CD4-positive, alpha-beta T cell treated with Interleukin-15 for 4 hours (primary cell): Measurements from ENCODE around the gene DSE.
"Not testable (repeated sequence)": the region's sequence is repeated elsewhere in the genome, so short reads cannot be mapped to it uniquely, and the experiment has no call there.

Experiments used
- DNase-seq: peaks from one replicate; pipeline ENCODE4 v3.0.0-alpha.2; 2020; ENCODE audit warnings: low spot score

Gene DSE

DNA sequence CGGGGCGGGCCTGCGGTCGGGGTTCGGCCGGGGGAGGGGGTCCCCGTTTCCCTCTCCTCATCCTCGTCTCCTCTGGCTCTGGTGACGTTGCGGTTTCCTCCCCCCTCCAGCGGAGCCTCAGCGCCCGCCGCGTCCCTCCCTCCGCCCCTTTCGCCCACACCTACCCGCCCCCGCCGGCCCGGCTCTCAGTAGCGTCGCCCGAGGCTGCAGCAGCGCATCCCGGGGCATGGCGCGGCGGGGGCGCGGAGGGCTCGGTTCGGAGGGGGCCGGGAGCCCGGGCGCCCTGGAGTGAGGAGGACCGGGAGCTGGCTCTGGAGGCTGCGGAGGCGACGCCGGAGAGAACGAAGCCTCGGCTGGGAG, at the start of gene DSE:
TSS of gene DSE (plus strand) at position 188 of the 360 bp plus-strand sequence. CDS start 28,304 bp downstream, outside the sequence.
- DNase-seq, result peak; percentile 54

DNA sequence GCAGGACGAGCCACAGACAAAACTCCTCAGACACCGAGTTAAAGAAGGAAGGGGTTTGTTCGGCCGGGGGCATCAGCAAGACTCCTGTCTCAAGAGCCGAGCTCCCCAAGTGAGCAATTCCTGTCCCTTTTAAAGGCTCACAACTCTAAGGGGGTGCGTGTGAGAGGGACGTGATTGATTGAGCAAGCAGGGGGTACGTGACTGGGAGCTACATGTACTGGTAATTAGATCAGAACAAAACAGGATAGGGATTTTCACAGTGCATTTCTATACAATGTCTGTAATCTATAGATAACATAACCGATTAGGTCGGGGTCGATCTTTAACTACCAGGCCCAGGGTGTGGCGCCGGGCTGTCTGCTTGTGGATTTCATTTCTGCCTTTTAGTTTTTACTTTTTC, 48.8 kb upstream of the DSE start:
- DNase-seq, result not testable (repeated sequence)

DNA sequence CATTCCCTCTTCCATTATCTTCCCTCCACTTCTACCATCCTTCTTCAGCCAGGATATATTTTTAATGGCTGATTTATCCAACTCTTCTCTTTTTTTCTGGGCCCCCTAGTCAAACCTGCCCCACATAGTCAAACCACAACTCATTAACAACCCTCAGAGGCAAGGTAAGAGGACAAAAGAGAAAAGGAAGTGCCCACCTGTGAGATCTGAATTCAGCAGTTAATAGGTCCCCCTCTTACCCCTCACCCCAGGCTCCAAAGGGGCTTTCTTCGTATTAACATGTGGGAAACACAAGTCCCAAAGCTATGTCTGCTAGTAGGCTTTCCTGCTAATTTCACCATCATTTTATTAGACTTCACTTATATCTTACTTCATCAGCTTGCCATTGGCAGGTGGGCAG, 46.9 kb upstream of the DSE start:
- DNase-seq, result no peak

DNA sequence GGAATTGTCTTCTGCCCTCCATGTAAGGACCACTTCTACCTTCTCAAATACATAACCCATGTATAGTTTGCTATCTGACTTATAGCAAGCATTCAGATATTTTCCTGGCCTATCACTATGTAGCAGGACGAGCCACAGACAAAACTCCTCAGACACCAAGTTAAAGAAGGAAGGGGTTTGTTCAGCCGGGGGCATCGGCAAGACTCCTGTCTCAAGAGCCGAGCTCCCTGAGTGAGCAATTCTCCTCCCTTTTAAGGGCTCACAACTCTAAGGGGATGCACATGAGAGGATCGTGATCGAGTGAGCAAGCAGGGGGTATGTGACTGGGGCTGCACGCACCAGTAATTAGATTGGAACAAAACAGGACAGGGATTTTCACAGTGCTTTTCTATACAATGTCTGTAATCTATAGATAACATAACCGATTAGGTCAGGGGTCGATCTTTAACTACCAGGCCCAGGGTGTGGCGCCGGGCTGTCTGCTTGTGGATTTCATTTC, 45.1 kb upstream of the DSE start:
- not testable (repeated sequence) for DNase-seq

DNA sequence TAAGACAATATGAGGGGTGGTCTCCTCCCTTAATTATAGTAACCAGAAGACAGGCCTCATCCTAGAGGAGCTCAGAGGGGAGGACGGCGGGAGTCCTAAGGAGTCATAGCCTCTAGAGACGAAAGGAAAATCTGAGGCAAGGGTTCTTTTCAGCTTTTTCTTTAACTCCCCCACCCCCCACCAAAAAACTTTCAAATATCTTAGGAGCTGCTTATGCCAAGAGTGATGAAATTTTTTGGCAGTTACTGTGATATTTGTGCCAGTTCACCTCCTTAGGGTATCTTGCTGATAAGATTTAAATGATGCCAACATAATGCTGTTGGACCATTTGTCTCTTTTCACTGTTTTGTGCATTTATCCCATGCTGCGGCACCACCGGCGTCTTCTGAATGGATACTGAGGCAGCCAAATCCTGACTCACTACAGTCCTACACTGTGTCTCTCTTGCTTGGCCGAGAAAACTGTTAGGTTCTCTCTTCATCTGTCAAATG, 44.5 kb upstream of the DSE start:
- DNase-seq, result no peak

DNA sequence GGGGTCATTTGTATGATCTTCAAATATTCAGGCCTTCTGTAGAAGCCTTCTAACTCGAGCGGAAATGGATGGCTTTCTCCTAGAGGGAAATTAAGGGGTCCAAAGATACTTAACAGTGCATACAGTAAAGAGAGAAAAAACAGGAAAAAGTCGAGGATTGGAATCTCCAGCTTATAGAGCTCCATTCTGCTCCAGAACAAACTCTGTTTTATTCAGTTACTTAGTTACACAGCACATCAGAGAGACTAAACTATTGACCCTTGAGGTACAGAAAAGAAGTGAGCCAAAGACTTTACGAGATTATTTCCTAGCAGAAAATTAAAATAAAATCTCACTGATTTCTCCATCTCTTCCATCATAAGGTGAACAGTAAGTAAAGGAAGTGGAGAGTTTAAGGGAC, 43.8 kb upstream of the DSE start:
- DNase-seq, result no peak

DNA sequence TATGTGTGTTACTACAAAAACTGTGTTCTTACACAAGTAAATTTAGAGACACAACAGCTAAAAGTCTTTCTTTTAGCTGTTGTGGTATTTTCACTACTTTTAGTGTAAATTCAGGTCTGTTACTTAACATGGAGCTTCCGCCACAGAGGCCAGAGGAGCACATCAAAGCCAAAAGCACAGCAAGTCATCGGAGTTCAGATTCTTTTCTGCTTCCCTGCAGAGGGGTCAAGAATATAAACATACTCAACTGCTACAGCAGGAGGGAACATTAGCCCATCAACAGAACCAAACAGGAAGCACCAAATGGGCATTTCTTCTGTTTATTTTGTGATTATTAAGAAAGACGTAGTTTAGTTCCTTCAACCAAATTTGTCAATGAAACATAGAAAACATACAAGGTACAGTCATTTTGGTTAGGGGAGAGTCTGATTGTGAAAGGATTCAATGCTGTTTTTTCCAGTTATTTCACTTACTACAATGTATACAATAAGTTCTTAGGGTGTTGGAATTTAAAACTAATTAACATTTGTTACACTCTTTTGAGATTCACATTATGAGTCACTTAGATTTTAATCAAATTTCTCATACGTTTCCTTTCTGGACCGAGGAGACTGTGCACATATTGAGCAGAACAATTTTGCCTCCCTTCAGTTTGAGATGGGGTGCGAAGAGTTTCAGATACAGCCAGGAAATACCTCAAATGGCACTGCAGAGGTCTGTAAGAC, 42.8 kb upstream of the DSE start:
- DNase-seq, result no peak

DNA sequence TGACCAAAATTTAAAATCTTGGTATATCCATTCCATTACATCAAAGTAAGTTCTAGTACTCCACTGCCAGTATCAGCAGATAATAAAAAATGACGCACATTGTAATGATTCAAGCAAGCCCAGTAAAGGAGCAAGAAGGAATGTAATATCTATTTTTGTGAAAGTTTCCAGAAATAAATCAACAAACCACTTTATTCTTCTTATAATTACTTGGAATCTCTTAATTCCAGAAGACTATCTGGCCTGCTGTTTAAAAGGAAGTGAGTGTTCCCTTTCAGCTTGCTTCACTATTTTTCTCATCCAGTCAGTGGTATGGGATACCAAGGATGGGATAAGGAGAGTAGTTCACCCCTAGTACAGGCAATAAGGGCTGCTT, 42.2 kb upstream of the DSE start:
- no peak for DNase-seq

DNA sequence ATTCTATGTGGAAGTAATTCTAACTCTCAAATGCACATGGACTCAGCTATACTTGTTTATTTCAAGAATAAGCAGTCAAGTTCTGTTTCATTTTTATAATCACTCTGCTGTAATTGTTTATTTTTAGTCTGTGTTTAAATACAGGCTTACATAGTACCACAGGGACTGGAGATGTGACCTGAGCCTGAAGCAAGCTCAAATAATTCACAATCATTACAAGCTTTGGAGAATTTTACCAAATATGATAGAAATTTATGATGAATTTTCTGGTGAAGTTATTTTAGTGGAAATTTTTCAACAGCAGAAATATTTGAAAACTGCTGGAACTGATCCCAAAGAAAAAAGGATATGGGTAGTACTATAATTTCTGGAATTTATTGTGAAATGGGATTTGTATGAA, 41.6 kb upstream of the DSE start:
- DNase-seq, result no peak

DNA sequence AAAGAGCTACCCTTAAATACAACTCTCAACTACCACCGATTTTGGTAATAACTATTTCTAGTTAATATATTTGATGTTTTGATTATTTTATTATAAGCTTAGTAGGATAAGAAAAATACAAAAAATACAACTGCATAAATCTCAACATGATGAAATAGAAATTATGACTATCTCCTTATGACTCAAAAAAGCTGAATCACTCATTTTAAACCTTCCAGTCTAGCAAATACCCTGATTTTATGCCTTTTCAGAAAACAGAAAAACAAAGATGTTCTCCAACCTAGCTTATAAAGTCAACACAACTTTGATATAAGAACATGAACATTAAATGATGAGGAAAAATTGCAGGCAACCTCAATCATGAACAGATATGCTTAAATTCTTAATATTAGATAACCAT, 40.2 kb upstream of the DSE start:
- DNase-seq, result no peak

DNA sequence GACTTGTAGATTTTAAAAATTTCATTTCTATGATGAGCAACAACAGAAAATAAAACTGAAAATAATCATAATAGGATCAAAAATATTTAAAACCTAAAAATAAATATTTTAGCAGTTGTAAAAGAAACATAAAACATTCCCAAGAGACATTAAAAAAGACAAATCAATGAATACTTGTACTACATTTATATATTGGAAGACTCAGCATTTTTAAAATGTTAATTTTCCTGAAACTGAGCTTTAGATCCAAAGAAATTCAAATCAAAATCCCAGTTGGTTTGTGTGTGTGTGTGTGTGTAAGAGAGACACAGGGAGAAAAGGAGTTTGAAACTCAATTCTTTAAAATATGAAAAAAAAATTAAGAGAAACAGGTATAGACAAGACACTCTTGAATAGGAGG, 38.7 kb upstream of the DSE start:
- no peak for DNase-seq

DNA sequence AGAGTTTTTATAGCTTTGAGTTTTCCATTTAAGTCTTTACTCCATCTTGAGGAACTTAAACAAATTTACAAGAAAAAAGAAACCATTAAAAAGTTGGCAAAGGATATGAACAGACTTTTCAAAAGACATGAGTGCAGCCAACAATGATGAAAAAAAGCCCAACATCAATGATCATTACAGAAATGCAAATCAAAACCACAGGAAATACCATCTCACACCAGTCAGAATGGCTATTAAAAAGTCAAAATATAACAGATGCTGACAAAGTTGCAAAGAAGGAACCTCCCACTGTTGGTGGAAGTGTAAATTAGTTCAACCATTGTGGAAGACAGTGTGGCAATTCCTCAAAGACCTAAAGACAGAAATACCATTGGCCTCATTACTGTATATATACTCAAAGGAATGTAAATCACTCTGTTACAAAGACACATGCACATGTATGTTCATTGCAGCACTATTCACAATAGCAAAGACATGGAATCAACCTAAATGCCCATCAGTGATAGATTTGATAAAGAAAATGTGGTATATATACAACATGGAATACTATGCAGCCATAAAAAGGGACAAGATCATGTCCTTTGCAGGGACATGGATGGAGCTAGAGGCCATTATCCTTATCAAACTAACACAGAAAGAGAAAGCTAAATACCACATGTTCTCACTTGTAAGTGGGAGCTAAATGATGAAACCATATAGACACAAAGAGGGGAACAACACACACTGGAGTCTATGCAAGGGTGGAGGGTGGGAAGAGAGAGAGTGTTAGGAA, 35.9 kb upstream of the DSE start:
- DNase-seq, result not testable (repeated sequence)

DNA sequence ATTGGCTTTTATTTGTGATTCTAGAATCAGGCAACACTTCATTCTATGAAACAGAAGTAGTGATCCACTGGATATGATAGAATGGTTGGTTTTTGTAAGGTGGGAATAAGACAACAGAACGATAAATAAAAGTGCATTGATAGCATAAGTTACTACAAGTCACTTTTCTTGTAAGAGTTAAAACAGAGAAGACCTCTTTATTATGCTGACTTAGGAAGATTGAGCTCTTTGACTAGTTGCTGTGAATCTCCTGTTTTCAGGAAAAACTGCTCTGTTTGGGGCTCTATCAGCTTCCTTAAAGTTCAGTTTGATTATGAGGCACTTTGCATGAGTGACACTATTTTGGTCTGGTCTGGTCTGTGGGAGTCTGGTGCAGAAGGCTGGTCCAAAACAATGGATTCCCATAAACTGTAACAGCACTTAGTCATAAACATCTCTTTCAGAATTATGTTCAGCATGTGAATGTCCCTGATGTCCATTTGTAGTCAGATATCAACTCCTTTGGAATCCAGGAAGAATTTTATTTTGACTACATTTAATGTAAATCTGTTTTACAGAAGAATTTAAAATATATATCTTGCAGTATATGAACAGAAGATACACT, 35.0 kb upstream of the DSE start:
- no peak for DNase-seq

DNA sequence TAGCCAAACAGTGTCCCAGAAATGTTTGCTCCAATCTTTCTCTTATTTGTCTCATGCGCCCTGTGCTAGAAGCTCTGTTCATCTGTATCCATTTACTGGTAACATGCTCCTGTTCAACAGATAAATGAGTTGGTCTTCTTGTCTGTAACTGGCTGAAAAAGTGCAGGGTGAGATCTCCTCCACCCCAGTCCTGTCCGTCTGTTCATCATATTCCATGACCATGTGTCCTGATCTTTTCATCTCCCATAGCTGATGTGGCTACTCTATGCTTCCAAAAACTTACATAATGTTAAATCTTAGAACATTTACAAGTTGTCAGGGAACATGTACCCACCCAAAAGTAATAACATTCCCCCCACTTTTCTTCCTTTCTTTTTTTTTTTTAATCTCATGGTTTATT, 31.8 kb upstream of the DSE start:
- no peak for DNase-seq

DNA sequence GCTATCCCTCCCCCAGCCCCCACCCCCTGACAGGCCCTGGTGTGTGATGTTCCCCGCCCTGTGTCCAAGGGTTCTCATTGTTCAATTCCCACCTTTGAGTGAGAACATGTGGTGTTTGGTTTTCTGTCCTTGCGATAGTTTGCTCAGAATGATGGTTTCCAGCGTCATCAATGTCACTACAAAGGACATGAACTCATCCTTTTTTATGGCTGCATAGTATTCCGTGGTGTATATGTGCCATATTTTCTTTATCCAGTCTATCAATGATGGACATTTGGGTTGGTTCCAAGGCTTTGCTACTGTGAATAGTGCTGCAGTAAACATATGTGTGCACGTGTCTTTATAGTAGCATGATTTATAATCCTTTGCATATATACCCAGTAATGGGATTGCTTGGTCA, 30.1 kb upstream of the DSE start:
- DNase-seq, result not testable (repeated sequence)

DNA sequence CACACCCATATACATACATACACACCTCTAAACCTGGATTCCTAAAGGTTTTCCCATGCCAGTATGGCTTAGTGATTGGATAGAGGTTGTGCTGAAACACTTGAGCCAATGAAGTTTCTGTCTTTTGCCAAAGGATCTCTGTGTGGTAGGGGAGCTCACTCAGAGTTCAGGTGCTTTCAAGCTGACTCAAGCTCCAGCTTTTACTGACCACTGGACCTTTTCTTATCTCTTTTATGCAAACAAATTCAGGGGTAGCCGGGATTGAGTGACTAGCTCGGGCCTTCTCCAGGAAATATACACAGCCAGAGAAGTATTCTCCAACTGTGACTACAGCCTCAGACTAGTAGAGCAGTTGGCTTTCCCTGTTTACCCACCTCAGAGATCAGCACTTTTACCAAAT, 21.5 kb upstream of the DSE start:
- no peak for DNase-seq

DNA sequence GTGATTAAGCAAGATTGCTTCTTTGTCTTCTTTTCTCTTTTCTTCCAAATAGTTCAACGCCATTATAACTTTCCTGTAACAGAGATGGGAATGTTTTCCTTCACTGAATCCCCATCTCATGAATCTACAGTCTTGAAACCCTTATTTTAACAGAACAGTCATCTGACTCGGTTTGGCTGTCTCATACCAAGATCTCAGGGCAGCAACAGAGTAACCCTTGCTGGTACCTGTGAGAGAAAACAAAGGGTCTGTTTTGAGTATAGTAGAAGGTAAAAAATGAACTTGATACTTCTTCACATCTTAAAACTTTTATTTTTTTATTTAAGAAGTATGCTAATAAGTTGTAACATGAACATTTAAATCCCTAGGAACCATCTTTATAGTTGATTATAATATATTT, 19.6 kb upstream of the DSE start:
- no peak for DNase-seq

DNA sequence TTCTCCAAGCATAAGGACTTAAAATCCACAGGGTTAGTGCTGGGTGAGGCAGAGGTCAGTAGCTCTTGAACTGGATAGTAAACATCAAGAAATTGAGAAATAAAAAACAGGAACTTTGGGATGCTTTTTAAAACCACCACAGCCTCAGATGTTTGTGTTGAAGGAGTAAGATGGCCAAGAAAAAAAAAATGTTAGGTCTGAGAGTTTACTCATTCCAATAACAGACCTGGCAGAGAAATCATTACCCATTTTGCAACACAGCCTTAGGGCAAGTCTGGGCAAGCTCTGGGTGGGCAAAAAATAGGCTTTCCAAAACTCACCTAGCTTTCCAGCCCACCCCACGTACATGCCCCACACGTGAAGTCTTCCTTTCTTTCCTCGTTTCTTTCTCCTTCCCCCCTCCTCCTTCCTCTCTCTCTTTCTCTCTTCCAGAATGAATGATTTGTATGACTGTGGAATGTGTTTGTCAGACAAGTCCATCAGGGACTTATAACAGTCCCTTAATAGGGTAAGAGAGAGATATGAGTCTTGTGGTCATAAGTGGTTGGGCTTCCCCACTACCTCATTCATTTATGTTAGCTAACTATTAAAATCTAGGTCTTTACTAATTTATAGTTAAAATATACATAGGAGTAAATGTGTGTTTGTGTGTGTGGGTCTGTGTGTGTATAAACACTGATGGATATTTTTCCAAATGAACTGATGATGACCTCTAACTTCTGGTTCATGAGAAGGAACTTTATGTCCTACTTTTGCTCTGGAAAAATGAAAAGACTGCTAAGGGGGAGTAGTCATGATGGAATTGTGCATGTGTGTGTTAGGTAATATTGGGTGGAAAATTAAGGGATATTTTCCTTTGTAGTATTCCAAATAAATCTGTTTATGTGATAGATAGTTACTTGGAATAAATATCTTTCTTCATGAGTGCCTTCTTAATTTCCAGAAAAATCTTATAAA, 18.0 kb upstream of the DSE start:
- DNase-seq, result no peak

DNA sequence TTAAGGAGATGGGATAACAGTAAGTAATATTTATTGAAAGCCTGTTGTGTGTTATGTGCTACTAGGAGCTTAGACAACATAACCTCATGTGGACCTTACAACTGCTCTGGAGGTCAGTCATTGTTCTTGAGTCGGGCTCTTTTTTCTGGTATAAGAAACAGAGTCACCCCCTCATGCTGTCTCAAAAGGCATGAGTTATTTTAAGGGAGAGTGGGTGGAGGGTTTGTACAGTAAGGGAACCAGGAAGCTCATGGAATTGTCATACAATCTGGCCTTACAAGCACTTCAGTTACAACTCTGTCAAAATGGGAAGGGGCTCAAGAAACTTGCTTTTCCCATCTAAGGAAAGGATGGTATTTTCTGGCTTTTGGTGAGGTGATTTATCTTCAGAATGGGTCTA, 16.5 kb upstream of the DSE start:
- DNase-seq, result no peak

DNA sequence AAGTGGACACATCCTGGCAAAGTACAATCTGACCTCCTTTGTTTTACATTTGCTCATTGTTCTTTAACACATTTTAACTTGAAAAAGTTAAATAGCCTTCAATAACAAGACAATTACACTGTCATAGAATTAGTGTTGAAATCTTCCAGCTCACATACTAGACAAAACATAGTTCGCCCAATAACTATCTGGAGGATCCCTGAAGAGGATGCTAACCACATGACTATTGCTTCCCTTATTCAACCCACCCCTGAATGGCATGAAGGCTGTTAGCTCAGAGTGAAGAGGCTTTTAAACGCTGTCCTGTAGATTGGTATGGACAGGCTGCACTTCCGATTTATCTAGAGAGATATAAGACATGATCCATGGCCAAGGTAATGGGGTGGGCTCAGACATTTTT, 15.0 kb upstream of the DSE start:
- no peak for DNase-seq

DNA sequence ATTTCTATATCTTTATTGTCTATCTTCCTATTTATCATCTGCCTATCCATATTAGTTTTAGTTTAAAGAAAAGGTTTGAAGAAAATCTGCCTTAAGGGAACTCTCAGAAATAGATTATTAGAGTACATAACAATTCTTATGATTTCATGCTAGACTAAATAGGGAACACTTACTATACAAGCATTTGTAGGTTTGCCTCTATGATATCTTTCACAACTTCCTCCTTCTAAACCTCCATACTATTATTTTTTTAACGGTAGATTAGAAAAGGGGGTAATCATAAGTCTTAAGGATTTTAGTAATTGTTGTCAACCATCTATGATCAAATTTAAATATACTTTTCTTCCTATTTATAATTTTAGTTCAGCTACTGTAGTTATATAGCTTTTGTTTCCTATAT, 11.6 kb upstream of the DSE start:
- no peak for DNase-seq

DNA sequence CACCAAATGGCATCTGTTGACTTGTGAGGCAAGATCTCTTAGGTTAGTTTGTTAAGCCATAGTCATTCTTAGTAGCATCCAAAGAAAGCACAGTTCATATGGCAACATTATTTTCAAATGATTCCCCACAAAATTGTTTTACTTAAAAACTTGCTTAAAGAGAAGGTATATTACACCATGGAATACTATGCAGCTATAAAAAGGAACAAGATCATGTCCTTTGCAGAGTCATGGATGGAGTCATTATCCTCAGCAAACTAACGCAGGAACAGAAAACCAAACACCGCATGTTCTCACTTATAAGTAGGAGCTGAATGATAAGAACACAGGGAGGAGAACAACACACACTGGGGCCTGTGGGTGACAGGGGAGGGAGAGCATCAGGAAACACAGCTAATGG, 10.9 kb upstream of the DSE start:
- DNase-seq, result no peak
